Activated T-helper 17 cell treated with anti-CD3 and anti-CD28 coated beads, Interleukin-2, amount 50 U/mL, for 72 hours (primary cell): ENCODE data around the gene COL18A1. TPM values are rescaled to one million over a fixed set of nuclear protein-coding genes. Genes with fewer than 3 reads are reported as not detected.

Experiments used
- ATAC-seq: fragments of 150-1000 bp; cut with Tn5 transposase; replicated peaks from 2 replicates; pipeline ENCODE4 v1.10.0; 2021; ENCODE audit warnings: mild to moderate bottlenecking, moderate library complexity
- H3K27ac Mint-ChIP-seq: one replicate; pipeline ENCODE4 v1.8.0; 2022; ENCODE audit warnings: mixed read lengths
- H3K27me3 Mint-ChIP-seq: one replicate; pipeline ENCODE4 v1.8.0; 2022; ENCODE audit warnings: mixed read lengths
- H3K36me3 Mint-ChIP-seq: one replicate; pipeline ENCODE4 v1.8.0; 2022; ENCODE audit warnings: low read depth, mild to moderate bottlenecking, mixed read lengths
- H3K4me1 Mint-ChIP-seq: one replicate; pipeline ENCODE4 v1.8.0; 2022; ENCODE audit warnings: mixed read lengths
- H3K4me3 Mint-ChIP-seq: one replicate; pipeline ENCODE4 v1.8.0; 2022; ENCODE audit warnings: mild to moderate bottlenecking, mixed read lengths
- H3K9me3 Mint-ChIP-seq: one replicate; pipeline ENCODE4 v1.8.0; 2022; ENCODE audit warnings: mixed read lengths
- total RNA-seq, 2 donors: library from RNA; stranded (reverse); gene quantifications; one replicate each; pipeline ENCODE4 v1.2.3, GENCODE V29; 2022

The COL18A1 gene
- total RNA-seq, 2 donors from 2014 or later, result 3.2 to 3.9 TPM

DNA sequence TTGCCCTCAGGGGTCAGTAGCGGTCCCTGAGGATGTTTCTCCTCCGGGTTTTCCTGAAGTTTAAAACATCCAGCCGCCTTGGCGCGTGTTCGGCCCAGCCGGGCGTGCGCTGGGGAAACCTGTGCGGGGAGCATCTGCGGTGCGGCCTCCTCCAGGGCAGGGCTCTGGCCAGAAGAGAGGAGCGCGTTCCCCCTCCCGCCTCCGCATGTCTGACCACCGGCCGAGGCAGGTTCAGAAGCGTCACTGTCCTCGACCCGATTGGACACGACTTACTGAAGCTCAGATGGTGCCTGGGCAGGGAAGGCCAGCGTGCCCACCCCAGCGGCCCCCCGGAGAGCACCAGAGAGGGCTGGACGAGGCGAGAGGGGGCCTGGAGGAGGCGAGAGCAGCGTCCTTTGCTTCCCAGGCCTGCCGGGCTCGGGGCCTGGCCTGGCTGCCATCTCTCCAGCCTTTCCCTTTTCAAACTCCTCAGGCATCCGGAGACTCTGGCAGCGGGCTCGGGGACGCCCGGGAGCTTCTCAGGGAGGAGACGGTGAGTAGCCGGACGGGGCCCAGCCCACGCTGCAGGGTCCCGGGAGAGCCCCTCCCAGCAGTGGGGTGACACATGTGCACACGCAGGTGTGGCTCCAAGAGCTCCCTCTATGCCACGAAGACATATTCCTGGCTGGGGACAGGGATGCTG lies 70.2 kb downstream of the COL18A1 start:
- H3K36me3 Mint-ChIP-seq, result no peaks in the 10 kb centered on the region
- H3K9me3 Mint-ChIP-seq, result no peaks in the 10 kb centered on the region
- H3K4me1 Mint-ChIP-seq, result peaks cover 19% of the 10 kb centered on the region
- no peaks in the 10 kb centered on the region for H3K27me3 Mint-ChIP-seq
- H3K27ac Mint-ChIP-seq, result no peak overlapping the region
- H3K4me3 Mint-ChIP-seq, result no peak overlapping the region
- ATAC-seq, result no peak

DNA sequence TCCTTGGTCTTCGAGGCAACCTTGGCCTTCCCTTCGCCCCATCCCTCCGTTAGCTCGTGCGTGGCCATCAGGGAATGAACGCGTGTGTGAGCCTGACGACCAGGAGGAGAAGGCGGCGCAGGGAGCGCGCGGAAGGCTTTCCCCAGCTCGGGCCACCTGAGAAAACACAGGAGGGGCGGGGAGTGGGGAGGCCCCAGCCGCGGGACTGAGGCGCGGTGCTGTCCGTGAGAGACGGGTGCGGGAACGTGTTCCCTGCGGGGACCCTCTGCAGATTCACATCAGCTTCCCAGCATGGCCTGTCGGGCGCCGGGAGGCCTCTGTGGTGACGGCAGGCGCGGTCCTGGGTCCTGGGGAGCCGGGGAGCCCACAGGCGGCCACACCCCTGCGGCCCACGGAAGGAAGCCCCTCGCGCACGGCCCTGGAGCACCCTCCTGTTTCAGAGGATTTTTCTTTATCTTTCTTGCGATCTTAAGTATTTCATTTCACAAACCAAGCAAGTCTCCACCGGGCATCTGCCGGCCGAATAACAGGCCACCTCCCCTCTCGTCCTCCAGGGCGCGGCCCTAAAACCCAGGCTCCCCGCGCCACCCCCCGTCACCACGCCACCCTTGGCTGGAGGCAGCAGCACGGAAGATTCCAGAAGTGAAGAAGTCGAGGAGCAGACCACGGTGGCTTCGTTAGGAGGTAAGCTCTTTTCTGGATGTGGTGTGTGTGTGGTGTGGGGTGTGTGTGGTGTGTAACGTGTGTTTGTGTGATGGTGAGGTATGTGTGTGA lies 71.0 kb downstream of the COL18A1 start:
- no peak overlapping the region for H3K4me3 Mint-ChIP-seq
- no peaks in the 10 kb centered on the region for H3K27me3 Mint-ChIP-seq
- peaks cover 17% of the 10 kb centered on the region for H3K4me1 Mint-ChIP-seq
- H3K9me3 Mint-ChIP-seq, result no peaks in the 10 kb centered on the region
- no peak for ATAC-seq
- peak overlapping the region; percentile 4 for H3K27ac Mint-ChIP-seq
- H3K36me3 Mint-ChIP-seq, result no peaks in the 10 kb centered on the region

DNA sequence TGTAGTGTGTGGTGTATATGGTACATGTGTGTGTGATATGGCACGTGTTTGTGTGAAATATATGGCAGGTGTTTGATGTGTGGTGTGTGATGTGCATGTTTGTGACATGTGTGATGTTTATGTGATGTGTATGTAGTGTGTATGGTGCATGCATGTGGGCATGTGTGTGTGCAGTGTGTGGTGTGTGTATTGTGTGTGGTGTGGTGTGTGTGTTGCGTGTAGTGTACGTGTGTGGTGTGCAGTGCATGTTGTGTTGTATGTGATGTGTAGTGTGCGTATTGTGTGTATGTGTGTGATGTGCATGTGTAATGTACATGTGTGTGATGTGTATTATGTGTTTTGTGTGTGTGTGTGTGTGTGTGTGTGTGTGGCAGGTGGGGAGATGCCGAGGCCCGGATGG lies 71.6 kb downstream of the COL18A1 start:
- H3K36me3 Mint-ChIP-seq, result no peaks in the 10 kb centered on the region
- peak overlapping the region; percentile 4 for H3K27ac Mint-ChIP-seq
- H3K27me3 Mint-ChIP-seq, result no peaks in the 10 kb centered on the region
- no peak overlapping the region for H3K4me3 Mint-ChIP-seq
- H3K9me3 Mint-ChIP-seq, result no peaks in the 10 kb centered on the region
- peaks cover 15% of the 10 kb centered on the region for H3K4me1 Mint-ChIP-seq
- no peak for ATAC-seq

DNA sequence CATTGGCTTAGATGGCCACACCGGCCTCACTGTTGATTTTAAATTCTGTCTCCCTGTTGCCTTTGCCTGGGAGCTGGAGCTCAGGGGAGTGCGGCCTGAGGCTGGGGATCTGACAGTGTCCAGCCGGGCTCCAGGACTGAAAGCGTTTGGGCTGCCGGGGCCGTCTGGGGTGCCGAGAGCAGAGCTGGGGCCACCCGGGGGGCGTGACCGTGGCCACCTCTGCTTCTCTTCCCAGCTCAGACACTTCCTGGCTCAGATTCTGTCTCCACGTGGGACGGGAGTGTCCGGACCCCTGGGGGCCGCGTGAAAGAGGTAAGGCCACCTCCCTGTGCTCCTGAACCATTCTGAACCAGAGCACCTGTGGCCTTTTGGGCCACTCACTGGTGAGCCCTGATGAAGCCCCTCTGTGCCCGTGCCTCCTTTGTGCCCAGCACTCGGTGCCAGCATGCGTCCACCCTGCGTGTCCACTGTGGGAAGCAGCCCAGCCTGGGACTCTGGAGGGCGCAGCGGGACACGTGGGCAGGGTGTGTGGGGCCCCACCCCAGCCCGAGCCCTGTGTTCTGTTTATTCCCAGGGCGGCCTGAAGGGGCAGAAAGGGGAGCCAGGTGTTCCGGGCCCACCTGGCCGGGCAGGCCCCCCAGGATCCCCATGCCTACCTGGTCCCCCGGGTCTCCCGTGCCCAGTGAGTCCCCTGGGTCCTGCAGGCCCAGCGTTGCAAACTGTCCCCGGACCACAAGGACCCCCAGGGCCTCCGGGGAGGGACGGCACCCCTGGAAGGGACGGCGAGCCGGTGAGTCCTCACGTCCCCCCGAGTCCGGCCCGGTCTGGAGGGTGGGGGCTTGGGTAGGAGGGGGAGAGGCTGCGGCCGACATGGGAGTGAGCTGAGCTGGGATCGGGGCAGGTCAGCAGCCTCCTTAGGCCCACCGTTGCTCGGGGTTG lies 72.5 kb downstream of the COL18A1 start:
- ATAC-seq, result peak; percentile 23
- H3K9me3 Mint-ChIP-seq, result no peaks in the 10 kb centered on the region
- peak overlapping the region; percentile 85 for H3K27ac Mint-ChIP-seq
- no peaks in the 10 kb centered on the region for H3K36me3 Mint-ChIP-seq
- H3K27me3 Mint-ChIP-seq, result no peaks in the 10 kb centered on the region
- H3K4me1 Mint-ChIP-seq, result peaks cover 15% of the 10 kb centered on the region
- peak overlapping the region; percentile 87 for H3K4me3 Mint-ChIP-seq

DNA sequence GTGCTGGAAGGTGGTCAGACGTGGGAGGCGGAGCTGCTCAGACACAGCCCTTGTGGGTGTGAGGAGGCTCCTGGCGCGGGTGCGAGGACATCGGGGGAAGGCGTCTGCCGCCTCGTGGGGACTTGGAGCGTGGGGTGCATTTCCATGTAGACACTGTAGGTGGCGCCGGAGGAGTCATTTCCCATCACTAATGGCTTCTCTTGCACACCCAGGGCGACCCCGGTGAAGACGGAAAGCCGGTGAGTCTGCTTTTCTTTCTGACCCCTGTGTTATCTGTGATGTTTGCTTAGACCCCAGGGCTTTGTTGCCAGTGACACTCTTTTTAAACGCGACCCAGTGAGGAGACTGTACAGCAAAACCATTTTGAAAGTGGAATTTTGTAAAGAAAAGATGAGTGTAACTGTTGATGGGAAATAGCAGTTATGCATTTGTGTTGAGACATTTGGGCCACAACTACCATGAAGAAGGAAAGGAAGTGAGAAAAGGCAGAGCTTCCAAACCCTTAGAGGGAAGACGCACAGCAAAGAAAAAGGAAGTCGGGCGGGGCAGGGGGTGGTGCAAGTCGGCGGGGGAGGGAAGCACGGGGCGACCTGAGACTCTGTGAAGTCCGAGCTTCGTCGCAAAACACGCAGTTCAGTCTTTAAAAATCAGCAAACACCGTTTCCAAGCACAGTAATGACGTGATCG lies 73.3 kb downstream of the COL18A1 start:
- H3K9me3 Mint-ChIP-seq, result no peaks in the 10 kb centered on the region
- no peaks in the 10 kb centered on the region for H3K27me3 Mint-ChIP-seq
- no peaks in the 10 kb centered on the region for H3K36me3 Mint-ChIP-seq
- ATAC-seq, result peak; percentile 82
- peak overlapping the region; percentile 85 for H3K27ac Mint-ChIP-seq
- peak overlapping the region; percentile 87 for H3K4me3 Mint-ChIP-seq
- peaks cover 15% of the 10 kb centered on the region for H3K4me1 Mint-ChIP-seq

DNA sequence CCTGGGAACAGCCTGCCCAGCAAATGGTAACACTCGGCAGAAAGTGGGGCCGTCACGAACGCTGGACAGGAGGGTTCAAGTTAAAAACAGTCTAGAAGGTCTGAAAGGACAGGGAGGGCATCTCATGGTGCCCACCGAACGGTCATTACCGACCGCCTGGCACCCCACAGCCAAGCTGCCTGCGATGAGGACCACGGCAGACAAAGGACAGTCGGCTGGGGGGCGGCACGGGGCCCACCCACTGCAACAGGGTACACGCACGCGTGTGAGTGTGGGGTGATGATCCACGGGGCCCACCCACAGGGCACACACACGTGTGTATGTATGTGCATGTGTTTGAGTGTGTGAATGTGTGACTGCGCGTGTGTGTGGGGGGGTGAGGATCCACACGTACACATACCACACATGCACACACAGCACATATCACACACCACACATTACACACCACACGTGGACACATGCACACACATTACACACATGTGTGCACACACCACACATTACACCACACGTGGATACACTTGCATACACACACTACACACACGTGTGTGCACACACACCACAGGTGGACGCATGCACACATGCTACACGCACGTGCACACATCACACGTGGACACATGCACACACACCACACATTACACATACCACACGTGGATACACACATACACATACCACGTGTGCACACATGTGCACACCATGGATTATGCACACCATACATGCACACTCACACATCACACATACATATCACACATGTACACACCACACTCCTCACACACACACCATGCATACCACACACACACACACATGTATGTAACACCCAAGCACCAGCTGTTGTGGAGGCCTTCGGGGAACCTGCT lies 74.1 kb downstream of the COL18A1 start:
- H3K9me3 Mint-ChIP-seq, result no peaks in the 10 kb centered on the region
- H3K4me1 Mint-ChIP-seq, result peaks cover 15% of the 10 kb centered on the region
- ATAC-seq, result no peak
- no peaks in the 10 kb centered on the region for H3K27me3 Mint-ChIP-seq
- H3K36me3 Mint-ChIP-seq, result no peaks in the 10 kb centered on the region
- H3K4me3 Mint-ChIP-seq, result peak overlapping the region; percentile 87
- peak overlapping the region; percentile 85 for H3K27ac Mint-ChIP-seq

DNA sequence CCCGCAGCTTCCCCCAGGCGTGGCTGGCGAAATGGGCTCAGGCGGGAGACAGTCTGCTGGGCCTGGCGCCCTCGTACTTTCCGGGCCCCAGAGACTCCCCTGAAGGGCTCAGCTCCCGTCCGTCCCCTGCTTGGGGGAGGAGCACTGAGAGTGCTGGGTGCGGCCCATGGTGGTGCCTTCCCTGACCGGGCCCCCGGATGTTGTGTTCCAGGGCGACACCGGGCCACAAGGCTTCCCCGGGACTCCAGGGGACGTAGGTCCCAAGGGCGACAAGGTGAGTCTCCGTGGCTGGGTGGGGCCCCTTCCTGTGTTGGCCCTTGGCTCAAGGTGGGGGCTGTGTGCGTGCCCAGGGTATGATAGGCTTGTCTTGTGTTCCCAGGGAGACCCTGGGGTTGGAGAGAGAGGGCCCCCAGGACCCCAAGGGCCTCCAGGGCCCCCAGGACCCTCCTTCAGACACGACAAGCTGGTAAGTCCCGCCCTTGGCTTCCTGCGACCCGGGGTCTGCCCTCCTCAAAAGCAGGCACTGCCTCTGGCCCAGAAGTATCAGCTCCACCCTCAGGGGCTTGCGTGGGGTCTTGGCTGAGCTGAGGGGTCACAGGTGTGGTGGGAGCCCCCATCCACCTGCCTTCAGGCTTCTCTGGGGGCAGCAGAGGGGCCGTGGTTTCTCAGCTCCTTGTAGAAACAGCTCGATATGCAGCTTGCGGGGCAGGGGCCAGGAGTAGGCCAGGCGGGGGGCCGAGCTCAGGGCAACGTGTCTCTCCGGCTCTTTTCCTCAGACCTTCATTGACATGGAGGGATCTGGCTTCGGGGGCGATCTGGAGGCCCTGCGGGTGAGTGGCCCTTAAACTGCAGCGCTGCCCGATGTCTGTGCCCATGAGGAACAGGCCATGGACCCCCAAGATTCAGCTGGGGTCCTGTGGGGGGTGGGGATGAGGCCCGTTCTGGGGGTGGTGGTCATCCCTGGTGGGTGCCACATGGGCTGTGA lies 75.0 kb downstream of the COL18A1 start:
- H3K9me3 Mint-ChIP-seq, result no peaks in the 10 kb centered on the region
- no peak for ATAC-seq
- H3K4me1 Mint-ChIP-seq, result peaks cover 15% of the 10 kb centered on the region
- no peak overlapping the region for H3K27ac Mint-ChIP-seq
- H3K4me3 Mint-ChIP-seq, result peak overlapping the region; percentile 87
- no peaks in the 10 kb centered on the region for H3K27me3 Mint-ChIP-seq
- no peaks in the 10 kb centered on the region for H3K36me3 Mint-ChIP-seq

DNA sequence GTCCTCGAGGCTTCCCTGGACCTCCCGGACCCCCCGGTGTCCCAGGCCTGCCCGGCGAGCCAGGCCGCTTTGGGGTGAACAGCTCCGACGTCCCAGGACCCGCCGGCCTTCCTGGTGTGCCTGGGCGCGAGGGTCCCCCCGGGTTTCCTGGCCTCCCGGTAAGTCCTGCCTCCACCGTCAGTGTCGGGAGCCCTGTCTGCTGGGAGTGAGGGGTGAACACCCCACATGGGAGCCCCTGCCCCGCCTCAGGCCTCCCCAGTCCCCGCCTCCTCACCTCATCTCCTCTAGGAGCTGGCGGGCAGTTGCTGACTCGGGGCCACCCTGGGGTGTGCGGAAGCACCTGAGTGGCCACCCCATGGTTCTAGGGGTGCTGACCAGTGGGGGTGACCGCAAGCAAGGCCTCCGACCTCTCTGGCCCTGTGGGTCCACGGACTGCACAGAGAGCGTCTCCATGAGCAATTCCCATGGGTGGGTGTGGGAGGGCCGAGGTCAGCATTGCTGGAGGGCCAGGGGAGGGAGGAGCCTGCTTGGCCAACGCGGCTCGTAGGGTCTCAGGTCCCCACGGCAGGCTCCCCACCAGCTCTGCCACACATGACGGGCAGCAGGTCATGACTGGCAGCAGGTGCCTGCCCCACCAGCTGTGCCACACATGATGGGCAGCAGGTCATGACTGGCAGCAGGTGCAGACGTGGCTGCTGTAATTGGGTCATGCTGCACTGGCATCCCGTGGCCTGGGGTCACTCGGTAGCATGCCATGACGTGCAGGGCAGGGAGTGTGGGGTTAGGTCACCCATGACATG lies 75.9 kb downstream of the COL18A1 start:
- Mint-ChIP-seq H3K4me1 (peaks cover 15% of the 10 kb centered on the region), H3K27ac (no peak overlapping the region)

DNA sequence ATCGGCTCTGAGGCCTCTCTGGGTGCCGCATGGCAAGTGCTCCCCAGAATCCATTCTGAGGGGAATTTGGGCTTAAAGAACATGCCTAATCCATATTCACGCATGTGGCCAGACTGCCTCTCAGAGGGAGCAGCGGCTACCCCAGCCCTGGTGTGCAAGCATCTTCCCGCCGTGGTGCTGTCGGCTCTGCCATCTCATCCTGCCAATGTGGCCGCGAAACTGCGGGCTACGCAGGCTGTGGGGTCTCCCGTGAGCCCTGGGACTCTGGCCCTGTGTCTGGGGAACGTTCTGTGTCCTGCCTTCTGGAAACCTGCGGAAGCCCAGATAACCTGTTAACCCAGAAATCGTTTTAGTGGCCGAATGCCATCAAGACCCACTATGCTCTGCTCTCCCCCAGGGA lies 76.6 kb downstream of the COL18A1 start:
- Mint-ChIP-seq H3K36me3 (no peaks in the 10 kb centered on the region), H3K4me1 (peaks cover 12% of the 10 kb centered on the region), H3K9me3 (no peaks in the 10 kb centered on the region), H3K27ac (no peak overlapping the region), H3K27me3 (no peaks in the 10 kb centered on the region), H3K4me3 (no peak overlapping the region)
- no peak for ATAC-seq

More for the DNA sequence above, 75.9 kb downstream of the COL18A1 start:
- ATAC-seq, result no peak
- Mint-ChIP-seq H3K4me3 (no peak overlapping the region), H3K9me3 (no peaks in the 10 kb centered on the region), H3K27me3 (no peaks in the 10 kb centered on the region), H3K36me3 (no peaks in the 10 kb centered on the region)

DNA sequence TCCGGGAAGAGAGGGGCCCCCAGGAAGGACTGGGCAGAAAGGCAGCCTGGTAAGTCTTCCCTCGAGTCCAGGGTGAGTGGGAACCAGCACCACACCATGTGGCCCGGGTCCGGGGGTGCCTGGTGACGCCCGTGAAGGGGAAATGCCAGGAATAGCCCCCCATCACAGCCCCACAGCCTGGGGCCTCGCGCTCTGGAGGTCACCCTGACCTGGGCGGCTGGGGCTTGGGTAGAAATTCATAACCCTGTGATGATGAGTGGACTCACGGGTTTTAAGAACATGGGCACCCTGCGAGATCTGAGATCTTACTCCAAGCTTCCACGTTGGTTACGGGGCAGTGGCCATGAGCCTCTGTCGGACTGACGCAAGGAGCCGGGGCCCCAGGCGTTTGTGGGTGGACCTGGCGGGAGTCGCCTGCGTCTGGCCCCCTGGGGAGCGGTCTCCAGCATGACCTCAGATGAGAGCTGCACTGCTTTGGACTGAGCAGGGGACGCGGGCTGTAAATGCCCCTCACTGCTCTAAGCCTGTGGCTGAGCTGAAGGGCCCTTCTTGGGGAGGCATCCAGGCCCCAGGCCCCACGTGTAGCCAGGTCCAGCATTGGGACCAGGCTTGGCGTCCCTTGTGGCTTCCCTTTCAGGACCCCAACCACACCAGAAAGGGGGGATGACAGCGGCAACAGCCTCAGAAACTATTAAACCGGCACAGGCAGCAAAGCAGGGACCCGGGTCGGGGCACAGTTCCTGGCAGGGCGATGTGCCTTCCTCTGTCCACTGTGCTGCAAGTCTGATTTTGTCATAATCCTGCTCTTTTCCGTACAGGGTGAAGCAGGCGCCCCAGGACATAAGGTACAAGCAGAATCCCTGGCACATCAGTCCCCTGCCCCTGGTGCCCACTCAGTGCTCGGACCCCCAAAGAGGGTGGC lies 77.3 kb downstream of the COL18A1 start:
- Mint-ChIP-seq H3K27me3 (no peaks in the 10 kb centered on the region), H3K4me3 (peak overlapping the region; percentile 57), H3K27ac (peak overlapping the region; percentile 70), H3K9me3 (no peaks in the 10 kb centered on the region), H3K4me1 (peaks cover 10% of the 10 kb centered on the region), H3K36me3 (no peaks in the 10 kb centered on the region)
- no peak for ATAC-seq
